ENCODE results near the gene CHST11.
"Not testable (repeated sequence)": the region's sequence is repeated elsewhere in the genome, so short reads cannot be mapped to it uniquely, and the experiment has no call there.

CHST11 gene

GRCh38 chr12:104564662-104565061 is 107.9 kb downstream of the CHST11 start:
- not testable (repeated sequence) for DNase-seq (ENCODE audit: low read depth in 2 of 2)

GRCh38 chr12:104565606-104566243 is 109.0 kb downstream of the CHST11 start:
- DNase-seq (ENCODE audit: low read depth in 2 of 2): no peak

- DNase-seq (ENCODE audit: low read depth in 2 of 2): peak in 1 of 2 donors; percentile 45
These were observed 109.7 kb downstream of the CHST11 start for GRCh38 chr12:104566244-104566993.

- DNase-seq (ENCODE audit: low read depth in 2 of 2): no peak
These were observed 111.2 kb downstream of the CHST11 start for GRCh38 chr12:104567832-104568486.

- DNase-seq (ENCODE audit: low read depth in 2 of 2): no peak
These were observed 111.7 kb downstream of the CHST11 start for GRCh38 chr12:104568487-104568868.

GRCh38 chr12:104568935-104569334 is 112.2 kb downstream of the CHST11 start:
- no peak for DNase-seq (ENCODE audit: low read depth in 2 of 2)

GRCh38 chr12:104569346-104570173 is 112.8 kb downstream of the CHST11 start:
- peak in 1 of 2 donors; percentile 27 for DNase-seq (ENCODE audit: low read depth in 2 of 2)

GRCh38 chr12:104570174-104570907 is 113.6 kb downstream of the CHST11 start:
- no peak for DNase-seq (ENCODE audit: low read depth in 2 of 2)

- DNase-seq (ENCODE audit: low read depth in 2 of 2): no peak
These were observed 114.6 kb downstream of the CHST11 start for GRCh38 chr12:104571328-104571727.

GRCh38 chr12:104574353-104574752 is 117.6 kb downstream of the CHST11 start:
- not testable (repeated sequence) for DNase-seq (ENCODE audit: low read depth in 2 of 2)

- not testable (repeated sequence) for DNase-seq (ENCODE audit: low read depth in 2 of 2)
These were observed 118.0 kb downstream of the CHST11 start for GRCh38 chr12:104574758-104575157.

- no peak for DNase-seq (ENCODE audit: low read depth in 2 of 2)
These were observed 118.9 kb downstream of the CHST11 start for GRCh38 chr12:104575442-104576186.

- no peak for DNase-seq (ENCODE audit: low read depth in 2 of 2)
These were observed 119.5 kb downstream of the CHST11 start for GRCh38 chr12:104576187-104576778.

GRCh38 chr12:104576980-104577580 is 120.3 kb downstream of the CHST11 start:
- DNase-seq (ENCODE audit: low read depth in 2 of 2): no peak

GRCh38 chr12:104577581-104577981 is 120.8 kb downstream of the CHST11 start:
- DNase-seq (ENCODE audit: low read depth in 2 of 2): no peak

GRCh38 chr12:104578453-104578852 is 121.7 kb downstream of the CHST11 start:
- peak in 1 of 2 donors; percentile 43 for DNase-seq (ENCODE audit: low read depth in 2 of 2)

GRCh38 chr12:104579718-104580495 is 123.2 kb downstream of the CHST11 start:
- no peak for DNase-seq (ENCODE audit: low read depth in 2 of 2)

- DNase-seq (ENCODE audit: low read depth in 2 of 2): no peak
These were observed 124.3 kb downstream of the CHST11 start for GRCh38 chr12:104581005-104581570.
